Gastroesophageal sphincter (tissue), 3 donors: ENCODE measurements around the gene GRIK3.

Experiments
- POLR2AphosphoS5 ChIP-seq: sonication (generic); formaldehyde crosslinking; IDR thresholded peaks from one replicate; pipeline ENCODE4 v1.6.1; 2017; ENCODE audit warnings: antibody characterized with exemption
- TF ChIP-seq, protein P1 (sequence below), 4 experiments: fragments of 200-600 bp in 2 of 4; fragments of 450-650 bp in 2 of 4; sonication (generic) in 1 of 4; IDR thresholded peaks; one replicate each; pipeline ENCODE4 v1.5.1; 2017 to 2019; ENCODE audit warnings: antibody characterized with exemption in 4 of 4, mild to moderate bottlenecking in 2 of 4, moderate library complexity in 2 of 4

DNA sequence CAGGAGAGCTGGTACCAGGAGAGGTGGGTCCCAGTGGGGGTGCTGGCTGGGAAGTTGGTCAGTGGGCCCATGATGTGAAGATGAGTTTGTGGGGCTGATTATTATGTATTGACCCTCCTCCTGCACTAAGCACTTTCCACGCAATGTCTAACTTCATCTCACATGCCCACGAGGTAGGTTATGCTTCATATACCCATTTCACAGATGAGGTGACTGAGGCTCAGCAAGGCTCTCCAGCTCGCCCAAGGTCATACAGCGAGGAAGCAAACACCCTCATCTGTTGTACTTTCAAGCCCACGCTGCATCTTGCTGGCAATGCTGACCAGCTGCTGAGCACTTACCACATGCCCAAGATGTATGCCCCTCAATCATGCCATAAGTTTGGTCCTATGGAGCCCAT is 175.8 kb downstream of the GRIK3 start:
- no peak for TF ChIP-seq POLR2AphosphoS5
- TF ChIP-seq, protein P1, sequence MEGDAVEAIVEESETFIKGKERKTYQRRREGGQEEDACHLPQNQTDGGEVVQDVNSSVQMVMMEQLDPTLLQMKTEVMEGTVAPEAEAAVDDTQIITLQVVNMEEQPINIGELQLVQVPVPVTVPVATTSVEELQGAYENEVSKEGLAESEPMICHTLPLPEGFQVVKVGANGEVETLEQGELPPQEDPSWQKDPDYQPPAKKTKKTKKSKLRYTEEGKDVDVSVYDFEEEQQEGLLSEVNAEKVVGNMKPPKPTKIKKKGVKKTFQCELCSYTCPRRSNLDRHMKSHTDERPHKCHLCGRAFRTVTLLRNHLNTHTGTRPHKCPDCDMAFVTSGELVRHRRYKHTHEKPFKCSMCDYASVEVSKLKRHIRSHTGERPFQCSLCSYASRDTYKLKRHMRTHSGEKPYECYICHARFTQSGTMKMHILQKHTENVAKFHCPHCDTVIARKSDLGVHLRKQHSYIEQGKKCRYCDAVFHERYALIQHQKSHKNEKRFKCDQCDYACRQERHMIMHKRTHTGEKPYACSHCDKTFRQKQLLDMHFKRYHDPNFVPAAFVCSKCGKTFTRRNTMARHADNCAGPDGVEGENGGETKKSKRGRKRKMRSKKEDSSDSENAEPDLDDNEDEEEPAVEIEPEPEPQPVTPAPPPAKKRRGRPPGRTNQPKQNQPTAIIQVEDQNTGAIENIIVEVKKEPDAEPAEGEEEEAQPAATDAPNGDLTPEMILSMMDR (IDR thresholded peaks at IDR 0.05): no peak
